Heart left ventricle (tissue), 16 donors: ENCODE results near the gene NDUFS8. TPM values are rescaled to one million over a fixed set of nuclear protein-coding genes. Genes with fewer than 3 reads are reported as not detected.

ENCODE experiments used
- ATAC-seq, 4 donors: fragments of 200-7000 bp; cut with Tn5 transposase; one replicate each; pipeline ENCODE4 v1.9.1; 2020 to 2022; ENCODE audit warnings: moderate library complexity in 4 of 4, mild to moderate bottlenecking in 3 of 4, moderate number of reproducible peaks in 1 of 4
- DNase-seq, 5 donors: peaks; one replicate each; pipeline ENCODE4 v3.0.0-alpha.2; 2020
- H3K27ac ChIP-seq, 12 donors: fragments of 200-600 bp; sonication (generic) in 4 of 12; one replicate each; pipeline versions ENCODE4 v1.5.0 to v1.8.0; 2016 to 2022; ENCODE audit warnings: mild to moderate bottlenecking in 2 of 12
- H3K27me3 ChIP-seq, 9 donors: fragments of 200-600 bp; sonication (generic) in 2 of 9; one replicate each; pipeline versions ENCODE4 v1.5.1 to v1.8.0; 2016 to 2022; ENCODE audit warnings: mild to moderate bottlenecking in 3 of 9
- H3K36me3 ChIP-seq, 9 donors: fragments of 200-600 bp; sonication (generic) in 2 of 9; one replicate each; pipeline versions ENCODE4 v1.5.0 to v1.8.0; 2018 to 2022; ENCODE audit warnings: mild to moderate bottlenecking in 2 of 9
- H3K4me1 ChIP-seq, 12 donors: fragments of 200-600 bp; sonication (generic) in 4 of 12; one replicate each; pipeline versions ENCODE4 v1.5.0 to v1.8.0; 2016 to 2022; ENCODE audit warnings: mild to moderate bottlenecking in 3 of 12
- H3K4me3 ChIP-seq, 12 donors: fragments of 200-600 bp; sonication (generic) in 4 of 12; one replicate each; pipeline versions ENCODE4 v1.5.0 to v1.8.0; 2017 to 2022; ENCODE audit warnings: mild to moderate bottlenecking in 9 of 12, moderate library complexity in 4 of 12
- H3K9me3 ChIP-seq, 12 donors: fragments of 200-600 bp; sonication (generic) in 4 of 12; one replicate each; pipeline versions ENCODE4 v1.5.0 to v1.8.0; 2016 to 2022; ENCODE audit warnings: mild to moderate bottlenecking in 1 of 12
- POLR2A ChIP-seq, 2 donors: fragments of 450-650 bp; IDR thresholded peaks; one replicate each; pipeline ENCODE4 v1.6.1; 2017; ENCODE audit warnings: antibody characterized with exemption in 2 of 2, mild to moderate bottlenecking in 2 of 2, moderate library complexity in 2 of 2
- WGBS, 4 donors: extraction: QIAGEN DNeasy Blood & Tissue Kit in 2 of 4; methylation state at CpG; one replicate each; pipeline versions ENCODE4 v1.1.5 to v1.1.7; 2013 to 2018; 5-methylcytosine and 5-hydroxymethylcytosine counted together
- intact Hi-C, 10 donors: fragments of 100-400 bp; cut with DNase I; formaldehyde crosslinking; loops; one replicate each; pipeline versions ENCODE4 v1.11.1 to v1.14.2; 2022
- polyA plus RNA-seq, 2 donors: library from polyadenylated mRNA; stranded (reverse); fragments of 200-250 nt; gene quantifications; one replicate each; pipeline ENCODE4 v1.2.3, GENCODE V29; 2013
- total RNA-seq, 9 donors: library from RNA; depleted of rRNA in 2 of 9; stranded (reverse); fragments of >200 nt in 2 of 9; fragmentation: NEBNext Ultra II Directional in 3 of 9; extraction: Animal tissue kit (Norgen Biotek cat#: 25700) in 3 of 9; gene quantifications; one replicate each; pipeline versions ENCODE4 v1.1.0 to v1.2.4, GENCODE V29; 2016 to 2023
- TF ChIP-seq, protein P1 (sequence below), 12 donors: fragments of 200-600 bp; sonication (generic) in 4 of 12; IDR thresholded peaks; one replicate each; pipeline versions ENCODE4 v1.5.0 to v1.8.0; 2018 to 2022; ENCODE audit warnings: antibody characterized with exemption in 12 of 12, mild to moderate bottlenecking in 5 of 12
- donor health status: ischemic (EF 13 %, LVEDD 7.1; RV severe dilation, severe dysfunction).
- donor health status: healthy with polysubstance abuse.
- donor health status: DM: no; HTN: yes; CAD: no.
- donor health status: DM: no; HTN: no; CAD: no.
- donor health status: ischemic (EF 25% LVEDD 6.9; RV normal size, moderate dysfunction).
- donor health status: ischemic (EF 25% LVEDD 5.7; RV mildly dilated, moderate dysfunction).
- donor health status: healthy.
- donor health status: DM: yes; HTN: yes; CAD: no.
- donor health status: ischemic (EF 35%, LVEDD 5.7; RV mildly dilated, moderate dysfunction).
- donor health status: nonischemic (EF 11% LVEDD 7.7; RV severe dilation, severe dysfunction).
- donor health status: DM: yes; HTN: yes; CAD: no.
- donor health status: PGD.
- donor health status: ischemic (EF 29% LVEDD 5.4; RV normal size, mild dysfunction).
- donor health status: nonischemic (EF 23%, LVEDD 6.1; RV moderate dilation, normal function).

Gene NDUFS8
- total and polyA plus RNA-seq, 11 donors, result 262 to 948 (median 365) TPM

GRCh38 chr11:67996622-67997474, 33.6 kb upstream of the NDUFS8 start:
- DNase-seq, result peak in 4 of 5 donors; percentile 41 to 86 (median 66)

DNA sequence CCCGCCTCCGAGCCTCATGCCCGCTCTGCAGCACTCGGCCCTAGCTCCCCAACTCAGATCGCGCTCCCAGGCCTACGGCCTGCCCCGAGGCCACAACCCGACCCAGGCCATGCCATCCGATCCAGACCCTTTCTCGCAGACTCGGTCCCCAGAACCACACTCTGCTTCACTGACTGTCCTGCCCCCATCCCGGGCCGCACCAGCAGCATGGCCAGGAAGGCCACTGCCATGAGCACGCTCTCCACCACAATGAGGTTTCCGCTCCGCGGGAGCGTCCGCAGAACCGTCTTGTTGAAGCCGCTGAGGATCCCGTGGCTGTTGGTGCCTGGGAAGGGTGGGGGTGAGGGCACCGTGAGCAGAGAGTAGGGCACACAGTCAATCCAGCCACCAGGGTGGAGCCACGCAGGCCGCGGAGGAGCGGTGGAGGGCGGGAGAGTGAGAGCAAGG, 33.0 kb upstream of the NDUFS8 start:
- WGBS, 4 donors, result 95 to 97% (median 96%) methylated on average over 29 of the region's 29 CpGs
- ATAC-seq, result peak in 2 of 4 donors; percentile 13 to 19
- Histone ChIP-seq H3K4me1 (peaks cover 0 to 24% (median 0%) of the 10 kb centered on the region in 12 donors), H3K27ac (no peak overlapping the region), H3K9me3 (no peaks in the 10 kb centered on the region), H3K27me3 (peaks cover 0 to 6% (median 0%) of the 10 kb centered on the region in 9 donors), H3K4me3 (no peak overlapping the region), H3K36me3 (peaks cover 0 to 6% (median 0%) of the 10 kb centered on the region in 9 donors)
- DNase-seq, result no peak
- intact Hi-C loops, result no loop called here
- TF ChIP-seq, protein P1, sequence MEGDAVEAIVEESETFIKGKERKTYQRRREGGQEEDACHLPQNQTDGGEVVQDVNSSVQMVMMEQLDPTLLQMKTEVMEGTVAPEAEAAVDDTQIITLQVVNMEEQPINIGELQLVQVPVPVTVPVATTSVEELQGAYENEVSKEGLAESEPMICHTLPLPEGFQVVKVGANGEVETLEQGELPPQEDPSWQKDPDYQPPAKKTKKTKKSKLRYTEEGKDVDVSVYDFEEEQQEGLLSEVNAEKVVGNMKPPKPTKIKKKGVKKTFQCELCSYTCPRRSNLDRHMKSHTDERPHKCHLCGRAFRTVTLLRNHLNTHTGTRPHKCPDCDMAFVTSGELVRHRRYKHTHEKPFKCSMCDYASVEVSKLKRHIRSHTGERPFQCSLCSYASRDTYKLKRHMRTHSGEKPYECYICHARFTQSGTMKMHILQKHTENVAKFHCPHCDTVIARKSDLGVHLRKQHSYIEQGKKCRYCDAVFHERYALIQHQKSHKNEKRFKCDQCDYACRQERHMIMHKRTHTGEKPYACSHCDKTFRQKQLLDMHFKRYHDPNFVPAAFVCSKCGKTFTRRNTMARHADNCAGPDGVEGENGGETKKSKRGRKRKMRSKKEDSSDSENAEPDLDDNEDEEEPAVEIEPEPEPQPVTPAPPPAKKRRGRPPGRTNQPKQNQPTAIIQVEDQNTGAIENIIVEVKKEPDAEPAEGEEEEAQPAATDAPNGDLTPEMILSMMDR (IDR thresholded peaks at IDR 0.05), result no peak
- no peak for TF ChIP-seq POLR2A (IDR thresholded peaks at IDR 0.05)

More at GRCh38 chr11:67996622-67997474, 33.6 kb upstream of the NDUFS8 start:
- Histone ChIP-seq H3K4me3 (no peak overlapping the region), H3K4me1 (peaks cover 0 to 20% (median 0%) of the 10 kb centered on the region in 12 donors), H3K27ac (no peak overlapping the region), H3K9me3 (no peaks in the 10 kb centered on the region), H3K27me3 (peaks cover 0 to 6% (median 0%) of the 10 kb centered on the region in 9 donors), H3K36me3 (peaks cover 0 to 6% (median 0%) of the 10 kb centered on the region in 9 donors)
- intact Hi-C loops, result no loop called here
- TF ChIP-seq POLR2A (IDR thresholded peaks at IDR 0.05), result no peak
- TF ChIP-seq, protein P1 (IDR thresholded peaks at IDR 0.05), result no peak
- ATAC-seq, result peak; percentile 36 to 91 (median 85)
- WGBS, 4 donors, result 67 to 68% (median 68%) methylated on average over 41 of the region's 41 CpGs

DNA sequence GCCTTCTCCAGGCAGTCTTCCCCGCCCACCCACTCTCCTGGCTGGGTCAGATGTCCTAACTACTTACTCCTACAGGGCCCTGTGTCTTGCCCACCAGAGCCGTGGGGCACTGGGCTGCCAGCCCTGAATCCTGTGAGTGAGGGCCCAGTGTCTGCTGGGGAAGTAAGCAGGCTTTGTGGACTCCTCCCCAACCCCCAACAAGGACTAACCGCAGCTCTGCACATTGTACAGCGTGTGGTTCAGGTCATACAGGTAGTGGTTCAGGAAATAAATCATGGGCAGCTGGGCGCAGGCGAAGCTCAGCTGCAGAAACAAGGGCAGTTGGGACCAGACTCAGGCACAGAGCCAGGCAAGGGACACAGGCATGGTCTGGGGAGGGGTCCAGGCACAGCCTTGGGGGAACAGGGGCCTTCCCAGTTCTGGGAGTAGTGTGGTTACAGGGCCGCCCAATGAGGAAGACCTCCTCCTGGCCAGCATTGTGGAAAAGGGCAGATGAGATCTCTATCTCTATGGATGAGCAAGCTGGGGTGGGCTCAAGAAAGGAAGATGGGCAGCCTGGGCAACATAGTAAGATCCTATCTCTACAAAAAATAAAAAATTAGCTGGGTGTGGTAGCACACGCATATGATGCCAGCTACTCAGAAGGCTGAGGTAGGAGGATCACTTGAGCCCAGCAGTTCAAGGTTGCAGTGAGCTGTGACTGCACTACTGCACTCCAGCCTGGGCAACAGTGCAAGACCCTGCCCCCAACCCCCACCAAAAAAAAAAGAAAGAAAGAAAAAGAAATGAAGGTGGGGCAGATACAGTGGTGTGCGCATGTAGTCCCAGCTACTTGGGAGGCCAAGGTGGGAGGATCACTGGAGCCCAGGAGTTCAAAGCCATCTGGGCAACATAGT, 32.1 kb upstream of the NDUFS8 start:
- TF ChIP-seq POLR2A (IDR thresholded peaks at IDR 0.05), result no peak
- TF ChIP-seq, protein P1 (IDR thresholded peaks at IDR 0.05), result no peak
- no peaks in the 10 kb centered on the region for H3K27me3 ChIP-seq
- 88 to 96% (median 89%) methylated on average over 9 of the region's 9 CpGs for WGBS, 4 donors
- DNase-seq, result no peak
- H3K4me3 ChIP-seq, result no peak overlapping the region
- no peaks in the 10 kb centered on the region for H3K9me3 ChIP-seq
- intact Hi-C loops, result no loop called here
- no peak overlapping the region for H3K27ac ChIP-seq
- H3K4me1 ChIP-seq, result peaks cover 0 to 32% (median 1%) of the 10 kb centered on the region in 12 donors
- no peak for ATAC-seq
- H3K36me3 ChIP-seq, result peaks cover 0 to 6% (median 0%) of the 10 kb centered on the region in 9 donors
